B cell (primary cell): ENCODE results near the gene SARNP. TPM values are rescaled to one million over a fixed set of nuclear protein-coding genes. Genes with fewer than 3 reads are reported as not detected.
"Not testable (repeated sequence)": the region's sequence is repeated elsewhere in the genome, so short reads cannot be mapped to it uniquely, and the experiment has no call there.

ENCODE experiments used
- ATAC-seq: fragments of 200-7000 bp; cut with Tn5 transposase; one replicate; pipeline ENCODE4 v1.10.0; 2021; ENCODE audit warnings: low read depth, mild to moderate bottlenecking, moderate number of reproducible peaks, moderate library complexity
- CTCF ChIA-PET: fragments of 350-600 bp; sonication (Branson Sonifier 250); formaldehyde crosslinking; loops from one replicate; lab custom pipeline; 2021; ENCODE audit warnings: antibody characterized with exemption, inconsistent platforms; lab: Charles Lee
- POLR2A ChIA-PET: fragments of 350-600 bp; sonication (Branson Sonifier 250); formaldehyde crosslinking; loops from one replicate; lab custom pipeline; 2021; ENCODE audit warnings: antibody characterized with exemption; lab: Charles Lee
- DNase-seq: peaks from one replicate; pipeline ENCODE4 v3.0.0; 2013
- H2AFZ ChIP-seq: 2 replicates; pipeline ENCODE4 v1.6.1; 2012; ENCODE audit warnings: mild to moderate bottlenecking, low read depth, low read length; ENCODE audit not compliant: insufficient read depth, poor library complexity, severe bottlenecking
- H3K27ac ChIP-seq, 2 donors: 1 replicate in 1 of 2; 2 replicates in 1 of 2; pipeline ENCODE4 v1.5.1; 2012 to 2013; ENCODE audit warnings: low read length in 2 of 2, mild to moderate bottlenecking in 2 of 2, moderate library complexity in 1 of 2
- H3K27me3 ChIP-seq, 4 experiments: fragments of 200-600 bp in 1 of 4; sonication (generic) in 1 of 4; replicated peaks in 1 of 4; 1 replicate in 2 of 4; 2 replicates in 2 of 4; pipeline versions ENCODE4 v1.6.1 to v1.7.0; 2013 to 2016; ENCODE audit warnings: low read length in 3 of 4, mild to moderate bottlenecking in 2 of 4, mixed read lengths in 1 of 4, moderate library complexity in 1 of 4; ENCODE audit not compliant: insufficient read depth in 4 of 4, control insufficient read depth in 3 of 4; ENCODE audit errors: control extremely low read depth in 1 of 4
- H3K36me3 ChIP-seq, 2 experiments: replicated peaks in 1 of 2; 1 replicate in 1 of 2; 2 replicates in 1 of 2; pipeline versions ENCODE4 v1.6.1 to v1.7.1; 2013; ENCODE audit warnings: low read length in 1 of 2; ENCODE audit not compliant: insufficient read depth in 2 of 2, control insufficient read depth in 1 of 2; ENCODE audit errors: control extremely low read depth in 1 of 2, extremely low read depth in 1 of 2
- H3K4me1 ChIP-seq, 2 donors: fragments of 200-600 bp in 1 of 2; sonication (generic) in 1 of 2; 1 replicate in 1 of 2; 2 replicates in 1 of 2; pipeline versions ENCODE4 v1.5.1 to v1.6.1; 2013 to 2017; ENCODE audit warnings: low read length in 2 of 2; ENCODE audit not compliant: control insufficient read depth in 2 of 2, insufficient read depth in 2 of 2
- H3K4me2 ChIP-seq: replicated peaks from 2 replicates; pipeline ENCODE3; 2012; ENCODE audit warnings: mild to moderate bottlenecking, low read depth, low read length; ENCODE audit not compliant: poor library complexity, severe bottlenecking
- H3K4me3 ChIP-seq, 5 experiments: fragments of 200-600 bp in 1 of 5; sonication (generic) in 1 of 5; 1 replicate in 3 of 5; 2 replicates in 2 of 5; pipeline versions ENCODE4 v1.5.1 to v1.7.0; 2011 to 2016; ENCODE audit warnings: low read length in 4 of 5, mild to moderate bottlenecking in 4 of 5, low read depth in 2 of 5, control low read depth in 1 of 5, moderate library complexity in 1 of 5; ENCODE audit not compliant: insufficient read depth in 1 of 5; ENCODE audit errors: control extremely low read depth in 1 of 5, extremely low read depth in 1 of 5
- H3K79me2 ChIP-seq: fragments of 200-600 bp; sonication (generic); one replicate; pipeline ENCODE4 v1.6.0; 2016; ENCODE audit warnings: low read length; ENCODE audit not compliant: control insufficient read depth, insufficient read depth
- H3K9ac ChIP-seq: fragments of 200-600 bp; sonication (generic); 2 replicates; pipeline ENCODE4 v1.6.1; 2017; ENCODE audit warnings: mild to moderate bottlenecking, low read length, moderate library complexity
- H3K9me3 ChIP-seq, 3 donors: one replicate each; pipeline versions ENCODE4 v1.6.1 to v1.7.1; 2013; ENCODE audit warnings: low read length in 2 of 3; ENCODE audit not compliant: control insufficient read depth in 2 of 3, insufficient read depth in 1 of 3; ENCODE audit errors: control extremely low read depth in 1 of 3
- H4K20me1 ChIP-seq: 2 replicates; pipeline ENCODE4 v1.6.0; 2012; ENCODE audit warnings: mild to moderate bottlenecking, low read length; ENCODE audit not compliant: insufficient read depth, control insufficient read depth, poor library complexity, severe bottlenecking
- H3K27ac Mint-ChIP-seq: one replicate; pipeline ENCODE4 v1.8.0; 2021; ENCODE audit warnings: mixed read lengths
- H3K27me3 Mint-ChIP-seq: one replicate; pipeline ENCODE4 v1.8.0; 2021; ENCODE audit warnings: mixed read lengths
- H3K4me1 Mint-ChIP-seq: one replicate; pipeline ENCODE4 v1.8.0; 2021; ENCODE audit warnings: mixed read lengths
- H3K4me3 Mint-ChIP-seq: one replicate; pipeline ENCODE4 v1.8.0; 2021; ENCODE audit warnings: mixed read lengths
- H3K9me3 Mint-ChIP-seq: one replicate; pipeline ENCODE4 v1.8.0; 2022; ENCODE audit warnings: mixed read lengths; ENCODE audit not compliant: insufficient read depth
- CTCF ChIP-seq: fragments of 200-600 bp; IDR thresholded peaks from one replicate; pipeline ENCODE4 v1.8.0; 2022; ENCODE audit warnings: antibody characterized with exemption, mild to moderate bottlenecking
- EZH2 ChIP-seq: IDR thresholded peaks from 2 replicates; pipeline ENCODE4 v1.6.1; 2012; ENCODE audit warnings: borderline replicate concordance, low read depth, mild to moderate bottlenecking, moderate library complexity, low read length; ENCODE audit not compliant: insufficient read depth, poor library complexity, severe bottlenecking
- WGBS: methylation state at CpG from one replicate; pipeline ENCODE4 v1.1.5; 2013; ENCODE audit warnings: missing lambda C conversion rate; ENCODE audit not compliant: insufficient coverage; 5-methylcytosine and 5-hydroxymethylcytosine counted together
- intact Hi-C: fragments of 100-400 bp; cut with micrococcal nuclease; formaldehyde crosslinking; loops from one replicate; pipeline ENCODE4 v1.10.0; 2022
- polyA plus RNA-seq: library from polyadenylated mRNA; depleted of rRNA; stranded (reverse); fragments of >200 nt; gene quantifications from 2 replicates; pipeline ENCODE4 v1.2.3, GENCODE V29; 2012
- total RNA-seq, 2 donors: library from RNA; stranded (reverse); fragments of 120-200 nt in 1 of 2; gene quantifications; 1 replicate in 1 of 2; 2 replicates in 1 of 2; pipeline versions ENCODE4 v1.2.3 to v1.2.4, GENCODE V29; 2013 to 2022

Gene SARNP
- total and polyA plus RNA-seq, 2 donors (not counting 1 experiment from before 2014, with no cell fraction given), result 22.6 to 46.4 TPM

- WGBS, result no CpG with 5 or more reads among the region's 2 CpGs
- H3K9me3 ChIP-seq, result peaks cover 3 to 22% (median 4%) of the 10 kb centered on the region in 3 donors
- H3K9ac ChIP-seq, result no peak overlapping the region
- DNase-seq (no peak), ATAC-seq (no peak)
- H3K4me3 ChIP-seq, result no peak overlapping the region
- no peak overlapping the region for H3K27ac ChIP-seq
- Mint-ChIP-seq H3K27me3 (no peaks in the 10 kb centered on the region), H3K4me3 (no peak overlapping the region), H3K9me3 (peaks cover 3% of the 10 kb centered on the region), H3K4me1 (no peaks in the 10 kb centered on the region), H3K27ac (no peak overlapping the region)
- intact Hi-C loops, result no loop called here
- no peak overlapping the region for H2AFZ ChIP-seq
- CTCF ChIA-PET, result no interaction called here
- no peaks in the 10 kb centered on the region for H3K4me1 ChIP-seq
- TF ChIP-seq CTCF (no peak), EZH2 (no peak)
- H3K36me3 ChIP-seq, result no peaks in the 10 kb centered on the region
- H3K27me3 ChIP-seq, result no peaks in the 10 kb centered on the region
- H3K4me2 ChIP-seq, result no peak overlapping the region
- POLR2A ChIA-PET, result interaction anchor here (0.7 kb wide), 1 partner anchor 20 kb away, joined by 3 read pairs; no protein-coding TSS in a partner anchor
- H3K79me2 ChIP-seq, result no peaks in the 10 kb centered on the region
- no peaks in the 10 kb centered on the region for H4K20me1 ChIP-seq
Measured at GRCh38 chr12:55865327-55865726, 47.8 kb upstream of the SARNP start.

- ATAC-seq, DNase-seq, H3K4me1 Mint-ChIP-seq, H3K79me2 ChIP-seq, H3K9ac ChIP-seq, H4K20me1 ChIP-seq, H3K4me3 Mint-ChIP-seq, POLR2A ChIA-PET, H3K4me2 ChIP-seq, H3K27me3 Mint-ChIP-seq, H3K9me3 Mint-ChIP-seq, H2AFZ ChIP-seq, H3K27me3 ChIP-seq, H3K27ac ChIP-seq, H3K4me3 ChIP-seq, H3K27ac Mint-ChIP-seq, CTCF ChIA-PET, intact Hi-C loops, H3K4me1 ChIP-seq, H3K36me3 ChIP-seq: not testable (repeated sequence)
- WGBS, result 92% methylated on average over 2 of the region's 13 CpGs
- peaks cover 3 to 22% (median 4%) of the 10 kb centered on the region in 3 donors for H3K9me3 ChIP-seq
Measured at GRCh38 chr12:55862931-55863330, 45.4 kb upstream of the SARNP start.
